GM21381 (cell line): ENCODE measurements around the gene NKX6-1.

Experiments used
- ATAC-seq: cut with Tn5 transposase; IDR thresholded peaks from one replicate; pipeline ENCODE4 v1.9.1; 2021; ENCODE audit warnings: mild to moderate bottlenecking, moderate library complexity; ENCODE audit not compliant: unreplicated experiment

NKX6-1 gene

DNA sequence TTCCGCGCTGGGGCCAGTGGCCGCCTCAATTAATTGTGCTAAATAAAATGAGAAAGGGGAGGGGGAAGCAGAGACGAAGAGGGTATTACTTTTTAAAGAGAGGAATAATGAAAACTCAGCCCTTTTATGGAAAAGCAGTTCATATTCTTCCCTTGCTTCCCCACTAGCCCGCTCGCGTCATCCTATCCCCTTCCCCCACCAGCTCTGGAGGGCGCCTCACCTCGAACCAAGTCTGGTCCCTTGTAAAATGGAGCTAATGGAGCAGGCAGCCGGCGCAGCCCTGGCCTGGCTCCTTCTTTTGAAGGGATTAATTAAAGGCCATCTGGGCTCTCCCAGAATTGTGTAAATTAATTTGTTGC, 511 bp upstream of the NKX6-1 start:
- no peak for ATAC-seq

DNA sequence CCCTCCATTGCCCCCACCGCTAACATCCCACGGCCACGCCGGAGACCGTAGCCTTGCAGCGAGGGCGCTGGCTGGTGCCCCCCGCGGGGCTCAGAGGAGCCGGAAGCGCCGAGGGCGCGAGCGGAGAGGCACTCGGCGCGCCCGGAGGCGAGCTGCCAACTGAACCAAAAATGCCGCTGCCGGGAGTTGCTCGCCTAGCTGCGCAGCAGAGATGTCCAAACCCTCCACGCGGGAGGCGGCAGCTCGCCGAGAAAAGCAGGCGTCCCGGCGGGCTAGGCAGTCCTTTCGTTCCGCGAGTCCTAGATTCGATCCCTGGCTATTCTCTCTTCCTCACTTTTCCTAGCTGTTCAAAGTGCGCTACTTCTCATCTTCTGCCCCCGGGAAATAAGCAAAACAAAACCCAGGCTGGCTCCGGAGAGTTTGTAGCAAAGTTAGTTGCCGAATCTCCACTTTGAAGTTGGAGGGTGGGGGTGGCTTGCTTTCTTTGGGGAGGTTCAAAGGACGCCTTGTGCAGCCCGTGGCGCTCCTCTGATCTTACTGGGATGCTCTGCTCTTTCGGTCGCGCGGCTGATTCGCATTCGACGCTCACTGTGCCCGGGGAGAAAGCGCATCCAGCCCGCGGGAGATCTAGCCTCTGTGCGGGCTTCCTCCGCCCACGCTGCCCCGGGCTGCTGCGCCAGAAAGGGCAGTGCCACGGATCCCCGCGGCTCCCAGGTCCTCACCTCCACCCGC, 723 bp downstream of the NKX6-1 start:
- ATAC-seq: no peak

DNA sequence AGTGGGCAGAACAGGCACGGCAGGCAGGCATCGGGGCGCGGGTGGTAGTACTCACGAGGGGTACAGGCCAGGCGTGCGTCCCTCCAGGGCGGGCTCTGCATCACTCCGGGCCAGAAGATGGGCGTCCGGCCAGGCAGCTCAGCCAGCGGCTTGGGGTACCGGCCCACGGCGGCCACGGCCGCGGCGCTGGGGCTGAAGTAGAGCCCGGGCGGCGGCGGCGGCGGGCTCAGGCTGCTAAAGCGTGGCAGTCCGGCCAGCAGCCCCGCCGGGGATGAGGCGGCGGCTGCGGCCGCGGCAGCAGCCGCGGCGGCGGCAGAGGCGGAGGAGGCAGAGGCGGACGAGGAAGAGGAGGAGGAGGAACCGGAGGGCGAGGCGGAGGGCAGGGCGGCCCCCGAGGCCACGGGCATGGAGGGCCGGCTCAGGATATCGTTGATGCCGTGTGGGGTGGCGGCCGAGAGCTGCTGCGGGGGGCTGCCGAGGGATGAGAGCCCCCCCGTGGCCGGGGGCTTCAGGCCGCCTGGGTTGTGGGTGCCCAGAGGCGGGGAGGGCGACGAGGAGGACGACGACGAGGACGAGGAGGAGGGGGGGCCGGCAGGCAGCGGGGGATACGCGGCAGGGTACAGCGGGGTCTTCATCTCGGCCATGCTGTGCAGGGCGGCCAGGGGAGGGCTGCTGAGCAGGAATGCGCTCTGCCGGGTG, 1.4 kb downstream of the NKX6-1 start:
- ATAC-seq: no peak

DNA sequence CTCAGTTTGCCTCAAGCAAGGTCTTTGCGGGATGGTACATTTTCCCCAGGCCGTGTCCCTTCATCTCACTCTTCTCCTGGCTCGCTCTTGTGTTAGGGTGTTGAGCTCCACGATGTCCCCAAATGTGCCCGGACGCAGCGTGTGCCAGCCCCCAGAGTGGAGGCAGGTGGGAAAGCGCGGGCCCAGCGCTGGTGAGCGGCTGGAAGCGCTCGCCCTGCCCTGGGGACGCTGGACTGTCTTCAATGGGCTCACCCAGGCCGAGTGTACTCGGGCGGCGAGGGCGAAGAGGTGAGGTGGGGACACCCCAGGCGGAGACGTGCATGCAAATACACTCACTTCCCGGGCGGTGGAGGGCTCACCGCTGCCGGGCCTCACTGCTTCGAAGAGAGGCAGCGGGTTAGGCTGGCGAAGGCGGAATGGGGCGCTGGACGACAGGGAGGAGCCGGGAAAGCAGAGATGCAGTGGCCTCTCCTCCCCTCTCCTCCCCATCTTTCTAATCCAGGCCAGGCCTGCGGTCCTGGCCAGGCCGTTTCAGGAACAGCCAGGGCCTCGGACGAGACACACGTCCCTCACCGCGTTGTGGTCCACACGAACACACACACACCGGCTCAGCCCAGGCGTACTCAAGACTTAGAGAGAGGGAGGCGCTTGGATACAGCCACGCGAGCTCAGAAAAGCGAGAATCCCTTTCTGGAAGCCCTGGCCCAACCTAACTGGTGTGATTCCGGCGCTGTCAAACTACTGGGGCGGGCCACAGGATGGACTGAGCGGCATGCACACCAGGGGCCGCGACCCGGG, 2.2 kb downstream of the NKX6-1 start:
- no peak for ATAC-seq

DNA sequence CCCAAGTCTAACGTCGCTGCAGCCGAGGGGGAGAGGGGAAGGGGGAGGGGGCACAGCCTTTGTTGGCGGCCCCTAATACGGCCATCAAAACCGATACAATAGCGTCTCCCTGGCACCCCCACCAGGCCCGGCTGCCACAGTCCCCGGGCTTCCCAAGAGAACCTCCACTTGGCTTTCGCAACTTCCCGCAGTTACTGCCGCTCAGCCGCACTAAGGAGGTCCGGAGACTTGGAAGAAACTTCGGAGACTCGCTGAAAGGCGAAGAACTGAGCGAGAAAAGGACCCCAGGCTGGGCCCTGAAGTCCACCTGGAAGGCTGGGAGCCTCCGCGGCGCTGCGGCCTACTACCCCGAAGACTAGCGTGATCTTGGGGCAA, 2.8 kb downstream of the NKX6-1 start:
- no peak for ATAC-seq

DNA sequence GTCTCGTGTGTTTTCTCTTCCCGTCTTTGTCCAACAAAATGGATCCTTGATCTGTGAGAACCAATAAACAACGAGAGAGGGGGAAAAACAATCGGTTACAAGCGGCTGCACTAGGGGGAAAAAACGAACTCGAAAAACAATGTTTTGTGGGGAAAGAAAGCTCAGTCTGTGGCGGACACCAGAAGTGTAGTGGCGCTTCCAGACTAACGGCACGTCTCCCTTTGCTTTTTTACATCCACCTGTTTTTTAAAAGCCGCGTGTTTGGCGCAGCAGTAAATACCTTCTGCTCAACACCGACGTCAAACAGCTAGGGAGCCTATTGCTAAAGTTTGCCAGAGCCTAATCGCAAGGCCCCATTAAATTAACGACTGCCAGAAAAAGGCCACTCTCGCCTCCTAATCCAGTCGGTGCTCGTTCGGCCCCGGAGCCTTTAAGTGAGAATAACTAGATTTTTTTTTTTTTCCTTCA, 3.3 kb downstream of the NKX6-1 start:
- ATAC-seq: no peak

DNA sequence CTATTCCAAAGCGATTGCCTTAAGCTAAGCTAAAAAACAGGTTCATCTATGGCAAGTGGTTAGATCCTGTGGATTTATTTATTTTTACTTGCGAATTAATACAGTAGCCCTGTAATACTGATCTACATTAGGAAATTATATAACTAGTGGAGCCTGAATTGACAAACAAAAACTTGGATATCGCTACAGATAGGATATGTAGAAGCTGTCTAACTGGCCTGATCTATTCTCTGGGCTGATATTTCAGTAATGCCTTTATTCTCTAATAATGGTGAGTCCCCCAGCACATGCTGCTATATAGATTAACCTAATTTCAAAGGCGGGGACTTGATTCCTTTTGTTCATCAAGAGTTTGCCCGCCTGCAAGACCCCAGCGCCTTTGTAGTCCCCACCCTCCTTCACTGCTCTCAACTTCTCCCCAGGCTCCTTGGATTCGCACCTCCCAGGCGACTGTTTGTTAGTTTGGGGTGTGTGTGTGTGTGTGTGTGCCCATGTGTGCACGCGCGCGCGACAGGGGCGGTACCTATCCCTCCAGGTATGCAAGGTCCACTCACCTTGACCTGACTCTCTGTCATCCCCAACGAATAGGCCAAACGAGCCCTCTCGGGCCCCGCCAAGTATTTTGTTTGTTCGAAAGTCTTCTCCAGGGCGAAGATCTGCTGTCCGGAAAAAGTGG, 3.8 kb downstream of the NKX6-1 start:
- ATAC-seq: no peak

DNA sequence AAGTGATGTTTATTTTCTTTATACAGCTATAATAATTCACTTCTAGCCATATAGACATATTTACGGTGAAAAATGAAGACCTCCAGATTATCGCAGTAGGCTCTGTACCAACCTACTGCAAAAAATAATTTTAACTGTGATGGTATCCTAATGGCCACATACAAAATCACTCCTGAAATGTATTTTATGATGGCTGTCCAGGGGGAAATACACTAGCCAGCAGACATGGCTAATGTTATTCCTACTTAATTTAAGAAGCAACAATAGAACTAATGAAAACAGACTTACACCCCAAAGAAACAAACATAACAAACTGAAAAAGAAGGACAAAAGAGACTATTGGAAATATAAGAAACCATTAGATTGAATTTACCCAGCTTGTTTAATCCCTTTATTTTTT, 4.6 kb downstream of the NKX6-1 start:
- ATAC-seq: no peak

DNA sequence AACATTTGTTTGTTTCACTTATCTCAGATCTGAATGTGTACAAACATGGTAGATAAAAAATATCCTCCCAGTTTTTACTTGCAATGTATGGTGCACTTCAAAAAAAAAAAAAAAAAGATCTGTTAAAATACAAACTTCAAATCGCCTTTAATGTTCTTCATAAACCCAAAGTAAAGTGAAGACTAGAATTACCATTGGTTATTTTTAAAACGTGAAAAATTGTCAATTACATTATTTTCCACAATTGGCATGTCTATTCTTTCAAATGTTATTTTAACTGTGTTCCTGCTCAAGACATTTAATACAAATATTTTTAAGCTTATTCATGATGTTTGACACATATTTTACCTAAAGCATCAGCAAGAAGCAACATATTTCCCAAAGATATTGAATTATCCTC, 5.0 kb downstream of the NKX6-1 start:
- no peak for ATAC-seq

DNA sequence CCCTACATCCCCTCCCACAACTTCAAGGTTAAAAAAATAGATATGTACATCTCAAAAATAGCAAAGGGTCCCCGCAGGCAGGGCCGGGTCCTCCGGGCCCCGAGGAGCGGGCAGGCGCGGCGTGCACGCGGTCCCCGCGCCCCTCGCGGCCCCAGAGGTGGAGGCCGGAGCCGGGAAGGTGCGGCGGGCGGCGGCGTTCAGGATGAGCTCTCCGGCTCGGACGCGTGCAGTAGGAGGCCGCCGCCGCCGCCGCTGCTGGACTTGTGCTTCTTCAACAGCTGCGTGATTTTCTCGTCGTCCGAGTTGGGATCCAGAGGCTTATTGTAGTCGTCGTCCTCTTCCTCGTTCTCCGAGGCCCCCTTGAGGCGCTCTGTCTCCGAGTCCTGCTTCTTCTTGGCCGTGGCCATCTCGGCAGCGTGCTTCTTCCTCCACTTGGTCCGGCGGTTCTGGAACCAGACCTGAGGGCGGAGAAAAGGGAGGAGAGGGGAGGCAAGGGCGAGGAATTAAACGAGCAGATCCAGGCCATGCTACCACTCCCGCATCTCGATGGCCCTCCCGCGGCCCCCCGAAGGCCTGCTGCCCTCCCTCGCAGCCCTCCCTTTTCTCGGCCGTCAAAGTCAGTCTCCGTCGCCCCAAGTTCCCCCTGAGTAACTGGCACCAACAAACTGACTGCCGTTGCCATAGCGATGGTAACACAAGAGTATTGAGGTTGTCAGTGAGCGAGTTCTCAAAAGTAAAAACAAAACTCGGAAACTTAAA, 5.8 kb downstream of the NKX6-1 start:
- no peak for ATAC-seq

DNA sequence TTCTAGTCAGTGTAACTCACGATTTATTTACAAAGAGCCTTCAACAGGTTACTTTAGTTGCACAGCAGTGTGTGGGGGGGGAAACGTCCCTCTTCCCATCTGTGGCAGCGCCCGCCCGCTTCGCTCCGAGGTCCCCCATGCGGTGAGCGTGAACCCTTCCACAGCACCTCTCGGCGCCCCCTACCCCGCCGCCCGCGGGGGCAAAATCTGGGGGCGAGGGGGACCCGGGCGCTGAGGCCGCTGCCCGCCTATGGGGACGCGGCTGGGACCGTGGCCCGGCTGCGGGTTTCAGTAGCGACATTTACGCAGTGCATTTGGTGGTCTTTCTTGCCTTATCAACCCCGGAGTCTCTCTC, 6.4 kb downstream of the NKX6-1 start:
- no peak for ATAC-seq

DNA sequence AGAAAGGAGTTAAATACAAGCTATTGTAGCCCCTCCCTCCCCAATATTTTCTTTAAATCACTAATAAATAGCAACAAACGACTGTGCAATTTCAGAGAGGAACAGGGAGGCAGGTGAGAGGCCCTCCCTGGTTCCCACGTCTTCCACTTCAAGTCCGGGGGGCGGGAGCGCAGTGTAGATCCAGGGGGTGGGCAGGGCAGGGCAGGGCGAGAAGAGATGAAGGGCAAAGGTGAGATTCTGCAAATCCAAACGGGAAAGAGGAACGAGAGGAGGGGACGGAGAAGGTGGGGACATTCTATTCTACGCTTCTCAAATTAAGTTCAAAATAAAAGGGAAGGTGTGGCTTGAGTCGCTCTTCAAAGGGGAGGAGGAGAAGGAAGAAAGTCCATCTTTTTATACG, 6.8 kb downstream of the NKX6-1 start:
- no peak for ATAC-seq

DNA sequence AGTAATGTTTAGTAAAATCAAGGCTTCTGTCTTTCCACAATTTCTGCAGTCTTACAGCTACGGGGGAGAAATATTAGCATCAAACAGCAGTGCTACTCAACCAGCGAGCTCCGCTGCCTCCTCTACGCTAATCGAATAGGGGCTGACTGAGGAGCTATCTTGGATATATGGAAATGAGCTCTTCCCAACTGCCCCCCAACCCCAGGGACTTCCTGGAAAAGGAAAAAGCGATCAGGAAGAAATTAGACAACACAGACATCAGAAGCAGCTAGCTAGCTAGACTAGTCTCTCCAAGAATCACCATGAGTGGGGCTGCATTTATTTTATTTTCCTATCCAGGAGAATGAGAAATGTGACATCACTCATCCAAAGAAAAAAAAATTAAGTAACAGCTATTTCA, 7.6 kb downstream of the NKX6-1 start:
- no peak for ATAC-seq

DNA sequence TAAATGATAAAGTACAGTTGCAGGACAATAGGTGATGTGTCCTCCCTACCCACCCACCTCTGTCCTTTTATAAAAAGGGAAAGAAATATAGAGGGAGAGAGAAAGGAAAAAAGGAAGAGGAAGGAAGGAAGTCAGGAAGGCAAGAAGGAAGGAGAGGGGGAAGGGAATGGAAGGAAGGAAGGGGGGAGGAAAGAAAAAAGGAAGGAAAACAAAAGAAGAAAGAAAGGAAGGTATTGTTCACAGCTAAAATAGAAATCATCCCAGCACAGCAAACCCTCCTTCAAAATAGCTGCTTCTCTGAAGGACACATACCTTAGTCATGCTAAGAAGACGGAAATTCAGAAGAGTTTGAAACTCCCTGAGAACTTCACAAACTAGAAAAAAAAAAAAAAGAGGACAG, 8.4 kb downstream of the NKX6-1 start:
- no peak for ATAC-seq

DNA sequence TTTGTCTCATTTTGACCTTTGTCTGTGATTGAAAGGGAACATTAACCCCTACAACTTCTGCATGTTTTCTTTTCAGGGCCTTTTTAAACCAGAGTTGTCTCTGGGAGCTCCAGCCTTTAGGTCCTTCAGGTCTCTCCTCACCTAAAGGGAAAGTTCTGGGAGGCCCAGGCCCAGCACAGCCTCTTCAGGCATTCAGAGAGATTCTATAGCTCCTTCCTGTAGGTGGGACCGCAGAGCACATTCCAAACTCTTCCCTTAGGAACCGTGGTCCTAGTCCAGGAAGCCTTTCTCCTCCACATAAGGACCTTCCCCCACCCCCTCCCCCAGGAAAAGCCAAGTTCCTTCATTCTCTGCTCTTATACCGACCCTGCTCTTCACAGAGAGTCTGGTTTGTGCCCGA, 14.9 kb downstream of the NKX6-1 start:
- no peak for ATAC-seq

DNA sequence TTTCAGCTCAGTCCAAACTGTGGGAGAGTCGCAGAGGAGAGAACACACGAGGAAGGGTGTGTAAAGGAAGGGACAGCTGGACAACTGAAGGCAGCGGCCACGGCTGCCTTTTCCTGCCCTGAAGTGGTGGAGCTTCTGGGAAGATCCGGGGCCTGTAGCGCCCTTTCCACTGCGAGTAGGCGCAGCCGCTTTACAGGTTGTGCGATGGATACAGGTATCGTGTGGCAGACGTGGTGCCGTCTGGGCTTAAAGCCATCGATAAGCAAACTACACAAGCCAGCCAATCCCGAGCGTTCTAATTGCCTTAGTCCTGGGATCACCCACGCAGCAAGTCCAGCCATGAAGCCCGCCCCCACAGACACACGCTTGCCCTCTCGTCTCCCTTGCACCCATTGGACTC, 15.4 kb downstream of the NKX6-1 start:
- no peak for ATAC-seq

DNA sequence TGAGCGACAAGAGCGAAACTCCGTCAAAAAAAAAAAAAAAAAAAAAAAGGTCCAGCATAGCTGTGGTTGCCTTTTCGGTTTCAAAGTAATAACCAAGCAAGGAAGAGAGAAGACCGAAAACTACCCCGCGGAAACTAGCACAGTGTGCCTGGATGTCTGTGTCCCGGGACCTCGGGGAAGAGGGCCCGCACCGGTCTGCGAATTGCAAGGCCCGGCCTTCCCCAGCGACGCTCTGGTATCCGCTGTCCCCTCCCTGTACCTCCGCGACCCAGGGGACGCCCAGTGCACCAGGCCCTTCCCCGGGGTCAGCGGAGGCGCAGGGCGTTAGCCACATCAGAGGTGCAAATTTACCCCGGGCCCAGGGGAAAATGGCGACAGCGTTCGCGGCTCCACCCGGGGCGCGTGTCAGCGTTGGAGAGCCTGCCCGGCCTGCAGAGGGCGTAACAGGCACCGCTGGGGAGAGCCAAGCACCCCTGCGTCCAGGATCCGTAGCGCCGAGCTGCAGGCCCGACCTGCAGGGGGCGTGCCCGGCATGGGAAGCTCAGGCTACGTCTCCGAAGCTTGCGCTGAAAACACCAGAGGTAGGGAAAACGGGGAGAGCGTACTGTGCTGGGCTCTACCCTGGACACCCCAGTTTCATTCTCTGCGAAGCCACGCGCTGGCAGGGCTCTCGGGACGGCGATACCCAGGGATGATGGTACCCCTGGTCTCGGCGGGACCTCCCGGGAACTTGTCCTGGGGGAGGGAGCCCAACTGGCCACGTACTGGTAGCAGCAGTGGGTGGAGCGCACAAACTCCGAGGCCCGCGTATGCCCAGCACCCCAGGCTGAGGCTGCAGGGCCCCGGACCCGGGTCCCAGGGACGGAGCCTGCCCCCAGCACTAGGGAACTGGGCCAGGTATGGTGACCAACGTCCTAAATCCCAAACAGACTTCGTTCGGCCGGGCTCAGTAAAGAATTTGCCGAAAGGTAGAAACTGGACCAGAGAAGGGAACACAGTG, 16.2 kb downstream of the NKX6-1 start:
- no peak for ATAC-seq

DNA sequence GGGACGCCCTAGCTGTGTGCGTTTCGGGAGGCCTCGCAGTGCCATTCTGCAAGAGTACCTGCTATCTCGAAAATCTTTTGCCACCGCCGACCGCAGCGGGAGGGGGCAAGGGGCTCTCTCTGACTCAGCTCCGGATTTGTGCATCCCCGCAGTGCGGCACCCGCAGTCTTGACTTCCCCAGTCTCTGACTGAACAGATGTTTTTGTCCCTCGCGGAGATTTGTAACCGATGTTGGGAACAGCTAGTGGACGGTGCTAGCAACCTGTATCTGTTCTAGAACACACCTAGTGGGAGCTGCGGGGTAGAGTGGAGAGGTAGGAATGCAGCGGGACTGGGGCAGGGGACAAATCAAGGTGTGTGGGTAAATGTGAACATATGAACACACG, 17.2 kb downstream of the NKX6-1 start:
- no peak for ATAC-seq

DNA sequence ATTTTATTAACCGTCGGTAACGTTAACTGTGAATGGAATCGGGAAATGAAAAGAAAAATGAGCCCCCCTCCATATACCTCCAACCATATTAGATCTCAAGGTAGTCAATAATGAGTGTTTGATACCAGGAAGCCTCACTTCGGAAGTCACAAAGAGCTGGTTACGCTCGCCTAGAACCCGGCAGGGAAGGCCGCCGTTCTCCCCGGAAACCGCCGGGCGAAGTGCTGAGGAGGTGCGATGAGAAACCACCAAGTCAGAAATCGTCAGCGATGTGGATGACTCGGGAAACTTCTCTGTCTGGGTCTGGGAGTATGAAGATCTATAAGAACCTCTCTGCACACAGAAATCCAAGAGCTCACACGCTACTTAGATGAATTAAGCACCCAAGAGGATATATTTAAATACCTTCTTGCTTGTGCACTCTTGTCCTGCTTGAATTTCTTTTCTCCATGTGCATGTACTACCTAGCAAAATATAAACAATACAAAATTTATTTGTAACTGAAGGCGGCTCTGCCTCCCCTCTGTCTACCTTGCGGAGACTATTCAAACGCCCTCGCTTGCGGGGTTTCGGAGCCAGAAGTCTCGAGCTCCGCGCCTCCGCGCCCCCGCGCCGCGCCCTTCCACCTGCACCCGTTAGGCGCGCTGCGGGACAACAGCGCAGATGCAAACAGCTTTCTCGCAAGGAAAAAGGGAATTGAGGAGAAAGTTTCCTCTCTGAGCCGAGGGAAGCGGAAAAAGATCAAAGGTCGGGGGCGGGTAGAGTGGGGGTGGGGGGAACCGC, 17.8 kb downstream of the NKX6-1 start:
- ATAC-seq: no peak
